ENCODE measurements around the gene BUD23. TPM values are rescaled to one million over a fixed set of nuclear protein-coding genes. Genes with fewer than 3 reads are reported as not detected.

Gene BUD23
- total and polyA plus RNA-seq, 2 experiments from 2014 or later, result 62.1 to 117 TPM

DNA sequence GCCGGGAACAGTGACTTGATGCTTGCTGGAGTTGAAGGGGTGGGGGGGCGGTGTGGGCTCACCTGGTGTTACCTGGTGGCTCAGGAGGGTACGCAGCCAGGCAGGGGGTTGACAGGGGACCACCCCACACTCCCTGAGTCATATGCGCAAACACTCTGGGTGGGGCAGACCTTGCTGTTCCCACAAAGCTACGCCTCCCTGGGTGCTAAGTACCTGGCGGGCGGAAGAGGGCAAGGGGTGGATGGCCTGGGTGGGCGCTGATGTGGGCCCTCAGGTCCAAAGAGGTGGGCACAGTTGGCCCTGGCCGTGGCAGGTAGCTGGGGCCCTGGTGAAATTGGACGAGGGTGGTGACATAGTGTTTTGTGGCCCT, 22.1 kb downstream of the BUD23 start (continued):
- TF ChIP-seq, protein P1, sequence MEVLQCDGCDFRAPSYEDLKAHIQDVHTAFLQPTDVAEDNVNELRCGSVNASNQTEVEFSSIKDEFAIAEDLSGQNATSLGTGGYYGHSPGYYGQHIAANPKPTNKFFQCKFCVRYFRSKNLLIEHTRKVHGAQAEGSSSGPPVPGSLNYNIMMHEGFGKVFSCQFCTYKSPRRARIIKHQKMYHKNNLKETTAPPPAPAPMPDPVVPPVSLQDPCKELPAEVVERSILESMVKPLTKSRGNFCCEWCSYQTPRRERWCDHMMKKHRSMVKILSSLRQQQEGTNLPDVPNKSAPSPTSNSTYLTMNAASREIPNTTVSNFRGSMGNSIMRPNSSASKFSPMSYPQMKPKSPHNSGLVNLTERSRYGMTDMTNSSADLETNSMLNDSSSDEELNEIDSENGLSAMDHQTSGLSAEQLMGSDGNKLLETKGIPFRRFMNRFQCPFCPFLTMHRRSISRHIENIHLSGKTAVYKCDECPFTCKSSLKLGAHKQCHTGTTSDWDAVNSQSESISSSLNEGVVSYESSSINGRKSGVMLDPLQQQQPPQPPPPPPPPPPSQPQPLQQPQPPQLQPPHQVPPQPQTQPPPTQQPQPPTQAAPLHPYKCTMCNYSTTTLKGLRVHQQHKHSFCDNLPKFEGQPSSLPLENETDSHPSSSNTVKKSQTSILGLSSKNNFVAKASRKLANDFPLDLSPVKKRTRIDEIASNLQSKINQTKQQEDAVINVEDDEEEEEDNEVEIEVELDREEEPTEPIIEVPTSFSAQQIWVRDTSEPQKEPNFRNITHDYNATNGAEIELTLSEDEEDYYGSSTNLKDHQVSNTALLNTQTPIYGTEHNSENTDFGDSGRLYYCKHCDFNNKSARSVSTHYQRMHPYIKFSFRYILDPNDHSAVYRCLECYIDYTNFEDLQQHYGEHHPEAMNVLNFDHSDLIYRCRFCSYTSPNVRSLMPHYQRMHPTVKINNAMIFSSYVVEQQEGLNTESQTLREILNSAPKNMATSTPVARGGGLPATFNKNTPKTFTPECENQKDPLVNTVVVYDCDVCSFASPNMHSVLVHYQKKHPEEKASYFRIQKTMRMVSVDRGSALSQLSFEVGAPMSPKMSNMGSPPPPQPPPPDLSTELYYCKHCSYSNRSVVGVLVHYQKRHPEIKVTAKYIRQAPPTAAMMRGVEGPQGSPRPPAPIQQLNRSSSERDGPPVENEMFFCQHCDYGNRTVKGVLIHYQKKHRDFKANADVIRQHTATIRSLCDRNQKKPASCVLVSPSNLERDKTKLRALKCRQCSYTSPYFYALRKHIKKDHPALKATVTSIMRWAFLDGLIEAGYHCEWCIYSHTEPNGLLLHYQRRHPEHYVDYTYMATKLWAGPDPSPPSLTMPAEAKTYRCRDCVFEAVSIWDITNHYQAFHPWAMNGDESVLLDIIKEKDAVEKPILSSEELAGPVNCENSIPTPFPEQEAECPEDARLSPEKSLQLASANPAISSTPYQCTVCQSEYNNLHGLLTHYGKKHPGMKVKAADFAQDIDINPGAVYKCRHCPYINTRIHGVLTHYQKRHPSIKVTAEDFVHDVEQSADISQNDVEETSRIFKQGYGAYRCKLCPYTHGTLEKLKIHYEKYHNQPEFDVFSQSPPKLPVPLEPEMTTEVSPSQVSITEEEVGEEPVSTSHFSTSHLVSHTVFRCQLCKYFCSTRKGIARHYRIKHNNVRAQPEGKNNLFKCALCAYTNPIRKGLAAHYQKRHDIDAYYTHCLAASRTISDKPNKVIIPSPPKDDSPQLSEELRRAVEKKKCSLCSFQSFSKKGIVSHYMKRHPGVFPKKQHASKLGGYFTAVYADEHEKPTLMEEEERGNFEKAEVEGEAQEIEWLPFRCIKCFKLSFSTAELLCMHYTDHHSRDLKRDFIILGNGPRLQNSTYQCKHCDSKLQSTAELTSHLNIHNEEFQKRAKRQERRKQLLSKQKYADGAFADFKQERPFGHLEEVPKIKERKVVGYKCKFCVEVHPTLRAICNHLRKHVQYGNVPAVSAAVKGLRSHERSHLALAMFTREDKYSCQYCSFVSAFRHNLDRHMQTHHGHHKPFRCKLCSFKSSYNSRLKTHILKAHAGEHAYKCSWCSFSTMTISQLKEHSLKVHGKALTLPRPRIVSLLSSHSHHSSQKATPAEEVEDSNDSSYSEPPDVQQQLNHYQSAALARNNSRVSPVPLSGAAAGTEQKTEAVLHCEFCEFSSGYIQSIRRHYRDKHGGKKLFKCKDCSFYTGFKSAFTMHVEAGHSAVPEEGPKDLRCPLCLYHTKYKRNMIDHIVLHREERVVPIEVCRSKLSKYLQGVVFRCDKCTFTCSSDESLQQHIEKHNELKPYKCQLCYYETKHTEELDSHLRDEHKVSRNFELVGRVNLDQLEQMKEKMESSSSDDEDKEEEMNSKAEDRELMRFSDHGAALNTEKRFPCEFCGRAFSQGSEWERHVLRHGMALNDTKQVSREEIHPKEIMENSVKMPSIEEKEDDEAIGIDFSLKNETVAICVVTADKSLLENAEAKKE (CRISPR knock-in tag; IDR thresholded peaks at IDR 0.05), result no peak
- TF ChIP-seq, protein P2, sequence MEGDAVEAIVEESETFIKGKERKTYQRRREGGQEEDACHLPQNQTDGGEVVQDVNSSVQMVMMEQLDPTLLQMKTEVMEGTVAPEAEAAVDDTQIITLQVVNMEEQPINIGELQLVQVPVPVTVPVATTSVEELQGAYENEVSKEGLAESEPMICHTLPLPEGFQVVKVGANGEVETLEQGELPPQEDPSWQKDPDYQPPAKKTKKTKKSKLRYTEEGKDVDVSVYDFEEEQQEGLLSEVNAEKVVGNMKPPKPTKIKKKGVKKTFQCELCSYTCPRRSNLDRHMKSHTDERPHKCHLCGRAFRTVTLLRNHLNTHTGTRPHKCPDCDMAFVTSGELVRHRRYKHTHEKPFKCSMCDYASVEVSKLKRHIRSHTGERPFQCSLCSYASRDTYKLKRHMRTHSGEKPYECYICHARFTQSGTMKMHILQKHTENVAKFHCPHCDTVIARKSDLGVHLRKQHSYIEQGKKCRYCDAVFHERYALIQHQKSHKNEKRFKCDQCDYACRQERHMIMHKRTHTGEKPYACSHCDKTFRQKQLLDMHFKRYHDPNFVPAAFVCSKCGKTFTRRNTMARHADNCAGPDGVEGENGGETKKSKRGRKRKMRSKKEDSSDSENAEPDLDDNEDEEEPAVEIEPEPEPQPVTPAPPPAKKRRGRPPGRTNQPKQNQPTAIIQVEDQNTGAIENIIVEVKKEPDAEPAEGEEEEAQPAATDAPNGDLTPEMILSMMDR (conservative IDR thresholded peaks at IDR 0.05; ENCODE audit: low read depth in 2 of 2), result no peak
- no peak for TF ChIP-seq JUNB (IDR thresholded peaks at IDR 0.05; ENCODE audit: unreplicated experiment)

DNA sequence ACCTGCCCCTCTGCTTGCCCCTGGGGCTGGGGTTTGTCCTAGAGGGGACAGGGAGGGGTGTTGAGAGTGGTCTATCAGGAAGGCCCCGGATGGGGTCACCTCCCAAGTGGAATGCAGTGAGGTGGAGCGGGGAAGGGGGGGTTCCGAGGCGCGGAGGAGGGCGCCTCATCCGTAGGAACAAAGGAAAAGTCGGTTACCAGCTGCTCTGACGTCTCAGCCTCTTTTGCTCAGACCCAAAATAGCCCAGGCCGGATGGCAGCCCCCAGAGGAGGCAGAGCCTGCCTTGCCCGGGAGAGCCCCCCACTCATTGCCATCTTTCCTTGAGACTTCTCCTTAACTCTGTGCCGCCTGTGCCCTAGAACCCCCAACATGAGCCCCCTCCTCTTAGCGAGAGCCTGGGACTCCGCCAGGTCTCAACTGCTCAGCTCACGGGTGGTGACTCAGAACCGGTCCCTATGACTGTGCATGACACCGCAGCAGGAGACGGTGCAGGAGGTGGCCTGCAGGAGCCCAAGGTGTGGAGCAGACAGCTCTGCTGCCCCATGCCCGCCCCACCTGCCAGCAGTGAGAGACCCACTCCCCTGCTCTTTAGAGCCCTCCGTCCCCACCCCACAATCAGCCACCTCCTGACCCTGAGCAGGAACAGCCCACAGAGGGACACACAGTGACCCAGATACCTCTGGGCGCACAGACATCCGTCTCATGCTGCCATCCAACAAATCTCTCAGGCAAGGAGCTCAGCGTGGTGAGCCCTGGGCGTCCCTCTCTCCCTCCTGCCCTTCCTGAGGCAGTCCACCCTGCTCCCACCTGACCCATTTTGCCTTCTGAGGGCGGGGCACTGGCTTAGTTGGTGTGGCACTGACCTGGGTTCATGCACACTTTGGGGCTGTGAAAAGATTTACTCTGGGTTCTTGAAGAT, 23.0 kb downstream of the BUD23 start:
- Histone ChIP-seq H3K9me2 (ENCODE audit: insufficient read depth) (no peaks in the 10 kb centered on the region), H3K4me1 (ENCODE audit: insufficient read depth) (peaks cover 15% of the 10 kb centered on the region), H4K20me1 (replicated peaks; ENCODE audit: insufficient read depth) (no peaks in the 10 kb centered on the region), H3K27ac (ENCODE audit: low read depth) (no peak overlapping the region), H3K4me3 (no peak overlapping the region), H3F3A (replicated peaks; ENCODE audit: low read depth) (0 out of 2 replicates have a peak, but pooled peaks cover 5% of the 10 kb centered on the region), H3K4me2 (no peak overlapping the region), H3K79me2 (replicated peaks; ENCODE audit: insufficient read depth) (no peaks in the 10 kb centered on the region), H3K27me3 (ENCODE audit: insufficient read depth) (no peaks in the 10 kb centered on the region), H2AFZ (no peak overlapping the region), H3K36me3 (ENCODE audit: insufficient read depth) (no peaks in the 10 kb centered on the region)
- no peak for ATAC-seq
- peaks cover 10% of the 10 kb centered on the region for H3K36me3 Mint-ChIP-seq (ENCODE audit: low read depth)
- H3K27ac Mint-ChIP-seq, result no peak overlapping the region
- H3K9me3 Mint-ChIP-seq, result no peaks in the 10 kb centered on the region; the same call in 2 of the 3 replicates
- H3K4me3 Mint-ChIP-seq, result no peak overlapping the region
- H3K27me3 Mint-ChIP-seq (ENCODE audit: insufficient read depth, low read depth, poor library complexity), result peaks cover 14% of the 10 kb centered on the region
- peaks cover 33% of the 10 kb centered on the region for H3K4me1 Mint-ChIP-seq
- no peak for DNase-seq (ENCODE audit: low spot score)
- TF ChIP-seq NANOG (IDR thresholded peaks at IDR 0.05; ENCODE audit: borderline replicate concordance) (no peak), CREB1 (CRISPR knock-in tag; IDR thresholded peaks at IDR 0.05; ENCODE audit: low read depth) (no peak), ZNF331 (CRISPR knock-in tag; IDR thresholded peaks at IDR 0.05; ENCODE audit: low read depth) (no peak)
- TF ChIP-seq, protein P3, sequence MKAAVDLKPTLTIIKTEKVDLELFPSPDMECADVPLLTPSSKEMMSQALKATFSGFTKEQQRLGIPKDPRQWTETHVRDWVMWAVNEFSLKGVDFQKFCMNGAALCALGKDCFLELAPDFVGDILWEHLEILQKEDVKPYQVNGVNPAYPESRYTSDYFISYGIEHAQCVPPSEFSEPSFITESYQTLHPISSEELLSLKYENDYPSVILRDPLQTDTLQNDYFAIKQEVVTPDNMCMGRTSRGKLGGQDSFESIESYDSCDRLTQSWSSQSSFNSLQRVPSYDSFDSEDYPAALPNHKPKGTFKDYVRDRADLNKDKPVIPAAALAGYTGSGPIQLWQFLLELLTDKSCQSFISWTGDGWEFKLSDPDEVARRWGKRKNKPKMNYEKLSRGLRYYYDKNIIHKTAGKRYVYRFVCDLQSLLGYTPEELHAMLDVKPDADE (IDR thresholded peaks at IDR 0.05), result no peak

Measured in GM23338 (cell line).